Left lobe of liver (tissue), 2 donors: Measurements from ENCODE around the gene GNAO1. TPM values are rescaled to one million over a fixed set of nuclear protein-coding genes. Genes with fewer than 3 reads are reported as not detected.

Experiments used
- ATAC-seq: fragments of 200-7000 bp; cut with Tn5 transposase; one replicate; pipeline ENCODE4 v1.9.1; 2020; ENCODE audit warnings: mild to moderate bottlenecking, moderate library complexity
- DNase-seq: peaks from one replicate; pipeline ENCODE4 v3.0.0-alpha.2; 2020; ENCODE audit warnings: low spot score
- total RNA-seq: library from RNA; stranded (reverse); gene quantifications from one replicate; pipeline ENCODE4 v1.2.1, GENCODE V29; 2021
- donor health status: DM: no; HTN: no; CAD: no; lungs with moderate emphysema.
- donor health status: DM: no; HTN: yes; CAD: no.

GNAO1 gene
- total RNA-seq, 1 donor from 2014 or later: 24.4 TPM

GRCh38 chr16:56355786-56356275 lies 164.5 kb downstream of the GNAO1 start:
- ATAC-seq (no peak), DNase-seq (peak; percentile 45)

- peak; percentile 96 for ATAC-seq
- DNase-seq: peak; percentile 86
Measured at GRCh38 chr16:56356276-56357240, 165.3 kb downstream of the GNAO1 start.

GRCh38 chr16:56357241-56357764 lies 166.0 kb downstream of the GNAO1 start:
- peak; percentile 45 for DNase-seq
- ATAC-seq: peak; percentile 32

- DNase-seq: peak; percentile 52
- peak; percentile 7 for ATAC-seq
Measured at GRCh38 chr16:56357765-56358322, 166.6 kb downstream of the GNAO1 start.

- ATAC-seq (no peak), DNase-seq (peak; percentile 35)
Measured at GRCh38 chr16:56360117-56361008, 169.1 kb downstream of the GNAO1 start.

- ATAC-seq (no peak), DNase-seq (peak; percentile 37)
Measured at GRCh38 chr16:56362057-56362655, 170.9 kb downstream of the GNAO1 start.

- ATAC-seq (no peak), DNase-seq (peak; percentile 29)
Measured at GRCh38 chr16:56362706-56363105, 171.4 kb downstream of the GNAO1 start.

- DNase-seq: peak; percentile 19
- no peak for ATAC-seq
Measured at GRCh38 chr16:56363181-56363716, 172.0 kb downstream of the GNAO1 start.

GRCh38 chr16:56363781-56364565 lies 172.7 kb downstream of the GNAO1 start:
- DNase-seq: peak; percentile 34
- ATAC-seq: no peak

- ATAC-seq (no peak), DNase-seq (peak; percentile 34)
Measured at GRCh38 chr16:56364865-56365264, 173.6 kb downstream of the GNAO1 start.

GRCh38 chr16:56365552-56365951 lies 174.3 kb downstream of the GNAO1 start:
- ATAC-seq: no peak

GRCh38 chr16:56366945-56367344 lies 175.7 kb downstream of the GNAO1 start:
- no peak for ATAC-seq
- peak; percentile 40 for DNase-seq

More at GRCh38 chr16:56365552-56365951, 174.3 kb downstream of the GNAO1 start:
- peak; percentile 33 for DNase-seq

GRCh38 chr16:56367764-56368163 lies 176.5 kb downstream of the GNAO1 start:
- ATAC-seq (no peak), DNase-seq (peak; percentile 33)

GRCh38 chr16:56368545-56368944 lies 177.3 kb downstream of the GNAO1 start:
- DNase-seq (peak; percentile 52), ATAC-seq (peak; percentile 20)

- DNase-seq: peak; percentile 88
- ATAC-seq: peak; percentile 80
Measured at GRCh38 chr16:56369202-56369601, 177.9 kb downstream of the GNAO1 start.

GRCh38 chr16:56370185-56370874 lies 179.0 kb downstream of the GNAO1 start:
- DNase-seq (peak; percentile 26), ATAC-seq (no peak)

- ATAC-seq (peak; percentile 70), DNase-seq (peak; percentile 69)
Measured at GRCh38 chr16:56370875-56371659, 179.8 kb downstream of the GNAO1 start.

GRCh38 chr16:56371660-56371937 lies 180.3 kb downstream of the GNAO1 start:
- no peak for DNase-seq
- no peak for ATAC-seq
